NT2/D1 (cell line): ENCODE results near the gene N4BP2.

Experiments
- YY1 ChIP-seq: IDR thresholded peaks from 2 replicates; pipeline ENCODE4 v1.6.1; 2011; ENCODE audit not compliant: insufficient read length, insufficient read depth
- ZNF274 ChIP-seq: IDR thresholded peaks from 2 replicates; pipeline ENCODE4 v1.6.1; 2011; ENCODE audit warnings: mild to moderate bottlenecking, low read depth, low read length

GRCh38 chr4:40070387-40070786 lies 13.7 kb downstream of the N4BP2 start:
- TF ChIP-seq YY1 (no peak), ZNF274 (no peak)
